Stimulated activated CD8-positive, alpha-beta memory T cell treated with anti-CD3 and anti-CD28 coated beads, Interleukin-15, amount 100 ng/mL, for 24 hours (primary cell): ENCODE data around the gene NAT9.
A peak's percentile ranks its signal among the peaks of the same experiment; 100 is the strongest.

Experiments
- DNase-seq: peaks from one replicate; pipeline ENCODE4 v3.0.0-alpha.2; 2020; ENCODE audit warnings: low read depth

NAT9 gene

DNA sequence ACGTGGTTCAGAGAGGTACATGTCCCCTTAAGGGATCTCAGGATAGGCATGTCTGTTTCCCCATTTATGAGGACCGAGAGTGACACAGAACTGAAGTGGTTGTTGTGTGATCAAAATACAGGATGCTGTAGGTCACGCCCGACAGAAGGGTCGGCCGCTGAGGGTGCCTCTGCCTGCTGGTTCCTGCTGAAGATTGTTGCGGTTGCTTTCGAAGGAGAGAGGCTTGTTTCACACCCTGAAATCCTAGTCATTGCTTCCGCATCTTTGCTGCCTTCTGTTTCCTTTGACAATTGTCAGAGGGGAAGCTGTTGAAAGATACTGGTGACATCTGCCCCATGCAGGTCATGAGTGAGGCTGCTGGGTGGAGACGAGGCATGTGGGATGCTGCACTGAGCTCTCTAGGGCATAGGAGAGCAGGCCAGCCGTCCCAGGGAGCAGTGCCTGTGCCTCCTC lies 3.8 kb upstream of the NAT9 start:
- DNase-seq, result no peak

DNA sequence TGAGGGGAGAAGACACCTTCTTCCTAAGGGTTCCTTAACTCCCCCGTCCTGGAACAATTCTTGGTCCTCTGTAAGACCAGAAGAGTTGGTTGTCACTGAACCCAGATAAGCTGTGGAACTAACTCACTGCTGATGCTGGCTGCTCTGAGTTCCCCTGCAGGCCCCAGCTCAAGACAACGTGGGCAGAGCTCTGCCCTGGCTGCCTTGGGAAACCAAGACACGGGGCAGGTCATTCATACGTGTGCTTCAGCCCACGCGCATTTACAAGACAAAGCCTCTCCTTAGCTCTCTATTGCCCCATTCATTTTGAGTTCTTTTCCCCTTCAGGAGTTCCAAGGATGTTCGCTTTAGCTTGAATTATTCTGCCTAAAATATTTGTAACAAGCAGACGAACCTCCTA lies 3.4 kb upstream of the NAT9 start:
- DNase-seq, result no peak

DNA sequence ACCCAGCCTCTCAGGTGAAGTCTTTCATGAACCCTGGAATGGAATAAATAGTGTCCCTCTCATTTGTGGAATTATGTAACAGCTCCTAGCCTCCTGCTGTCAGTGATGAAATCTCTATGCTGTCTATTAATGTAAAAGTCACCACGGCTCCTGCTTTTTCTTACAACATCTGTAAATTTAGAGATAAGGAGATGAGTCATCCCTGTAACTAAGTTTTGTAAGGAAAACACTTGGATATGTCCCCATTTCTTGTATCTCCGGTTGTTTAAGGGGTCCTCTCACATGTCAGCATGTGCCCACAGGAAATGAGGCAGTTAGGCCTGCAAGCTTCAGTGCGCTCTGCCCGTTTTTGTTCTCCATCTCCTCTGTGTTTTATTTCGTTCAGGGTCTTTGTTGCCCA lies 2.8 kb upstream of the NAT9 start:
- DNase-seq, result no peak

DNA sequence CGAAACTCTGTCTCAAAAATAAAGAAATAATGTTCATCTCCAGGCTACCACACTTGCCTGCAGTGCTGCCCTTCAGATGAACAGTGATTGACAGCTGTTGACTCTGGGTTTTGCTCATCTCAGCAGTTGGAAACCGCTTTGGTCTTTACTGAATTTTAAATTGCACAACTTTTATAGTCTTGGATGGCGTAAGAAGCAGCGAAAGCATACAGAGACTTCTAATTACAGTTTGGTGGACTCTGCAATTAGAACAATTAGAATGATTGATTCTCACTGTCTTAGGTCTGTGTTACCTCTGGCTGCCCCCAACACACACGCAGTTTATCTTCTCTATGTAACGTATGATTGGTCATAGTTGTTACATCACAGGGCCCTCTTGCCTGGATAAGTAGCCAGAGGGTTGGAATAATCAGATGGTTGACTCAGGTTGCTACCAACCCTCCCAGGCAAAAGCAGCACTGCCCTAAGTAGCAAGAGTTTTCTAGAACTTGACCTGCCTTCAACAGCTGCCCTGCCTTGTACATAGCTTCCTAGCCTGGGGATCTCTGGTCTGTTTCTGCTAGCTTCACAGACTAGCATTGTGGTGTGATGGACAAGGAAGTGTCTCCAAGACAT lies 1.9 kb upstream of the NAT9 start:
- DNase-seq, result no peak

DNA sequence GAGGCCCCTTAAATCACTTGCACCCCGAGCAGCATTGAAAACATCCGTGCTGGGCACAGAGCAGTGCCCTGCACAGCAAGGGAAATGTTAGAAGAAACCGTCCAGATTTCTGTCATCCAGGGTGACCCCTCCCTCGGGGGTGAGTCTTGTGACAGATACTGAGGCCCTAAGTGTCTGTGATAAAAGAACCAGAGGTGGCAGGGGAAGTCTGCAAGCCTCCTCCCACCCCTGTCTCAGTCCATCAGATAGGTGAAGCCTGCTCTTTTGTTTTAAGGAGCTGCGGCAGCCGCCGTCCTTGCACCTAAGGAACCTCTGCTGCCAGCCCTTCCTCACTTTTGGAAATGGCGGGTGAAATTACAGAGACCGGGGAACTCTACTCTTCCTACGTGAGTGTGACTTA lies 845 bp upstream of the NAT9 start:
- DNase-seq, result no peak

DNA sequence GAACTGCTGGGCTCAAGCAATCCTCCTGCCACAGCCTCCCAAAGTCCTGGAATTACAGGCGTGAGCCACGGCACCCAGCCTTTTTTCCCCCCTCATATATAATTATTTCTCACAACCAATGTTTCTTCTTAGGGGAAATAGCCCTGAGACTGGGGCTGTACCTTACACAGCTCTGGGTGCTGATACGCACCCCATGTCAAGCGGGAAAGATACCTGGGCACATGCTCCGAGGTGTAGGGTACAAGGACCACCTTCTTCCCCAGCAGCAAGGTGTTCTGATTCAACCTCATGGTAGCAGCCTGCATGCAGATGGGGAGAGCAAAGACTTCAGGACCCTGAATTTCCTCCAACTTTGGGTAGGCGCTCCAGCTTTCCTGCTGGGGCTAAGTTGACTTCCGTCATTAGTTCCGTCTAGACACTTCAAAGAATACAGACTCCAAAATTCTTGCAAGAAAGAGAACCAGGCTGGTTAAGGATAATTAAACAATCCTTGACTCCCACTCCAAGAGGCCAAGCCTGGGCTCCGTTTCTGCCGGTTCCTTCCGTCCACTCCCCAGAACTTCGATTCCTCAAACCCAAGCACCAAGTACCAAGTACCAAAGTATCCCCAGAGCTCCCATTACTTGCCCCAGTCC lies 619 bp downstream of the NAT9 start:
- DNase-seq, result no peak

DNA sequence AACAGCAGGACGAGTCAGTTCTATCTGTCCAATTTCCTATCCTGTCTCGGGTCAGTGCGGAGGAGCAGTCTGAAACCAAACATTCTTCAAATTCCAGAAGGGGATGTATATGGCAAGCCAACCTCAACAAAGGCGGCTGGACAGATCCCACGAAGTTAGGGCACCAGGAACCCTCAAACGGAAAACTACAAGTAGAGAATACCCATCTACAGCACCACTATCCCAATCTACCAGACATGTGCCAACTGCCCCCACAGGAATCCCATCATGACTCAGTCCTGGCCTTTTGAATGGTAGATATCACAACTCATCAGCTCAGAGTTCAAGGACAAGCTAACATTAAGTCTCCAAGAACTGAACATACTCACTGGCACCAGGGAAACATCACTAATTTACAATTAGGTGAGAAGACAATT lies 2.3 kb downstream of the NAT9 start:
- DNase-seq, result no peak

DNA sequence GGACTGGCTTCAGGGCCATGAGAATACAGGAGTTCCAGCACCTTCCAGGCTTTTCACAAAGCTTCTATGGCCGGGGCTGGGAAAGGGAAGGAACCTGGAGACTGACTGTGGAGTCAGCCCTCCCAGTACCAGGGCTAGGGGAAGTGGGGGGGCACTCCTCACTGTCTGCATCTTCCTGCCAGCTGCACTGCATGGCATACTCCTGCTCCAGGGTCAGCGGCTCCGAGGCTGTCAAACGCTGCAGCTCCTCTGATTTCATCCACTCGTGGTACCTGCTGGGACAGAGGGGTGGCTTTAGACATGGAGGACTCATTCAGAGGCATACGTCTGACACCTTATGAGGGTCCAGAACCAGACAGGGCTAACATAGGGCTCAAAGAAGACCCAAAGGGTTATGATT lies 2.7 kb downstream of the NAT9 start:
- DNase-seq, result no peak

DNA sequence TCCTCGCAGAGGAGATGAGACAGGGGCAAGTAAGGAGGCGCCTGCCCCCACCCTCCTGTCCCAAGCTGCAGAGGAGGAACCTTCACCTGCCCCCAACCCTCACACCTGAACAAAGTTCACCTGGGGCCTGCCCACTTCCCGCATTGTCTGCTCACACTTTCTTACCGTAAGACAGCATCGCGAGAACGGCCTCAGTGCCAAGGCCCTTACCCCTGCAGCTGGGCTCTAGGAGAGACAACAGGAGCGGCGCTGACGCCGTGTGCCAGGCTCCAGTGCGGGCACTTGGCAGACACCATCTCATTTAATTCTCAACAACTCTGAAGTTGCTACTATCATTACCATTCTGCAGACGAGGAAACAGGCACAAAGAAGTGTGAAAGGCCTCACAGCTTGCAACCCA lies 4.1 kb downstream of the NAT9 start:
- DNase-seq, result no peak

DNA sequence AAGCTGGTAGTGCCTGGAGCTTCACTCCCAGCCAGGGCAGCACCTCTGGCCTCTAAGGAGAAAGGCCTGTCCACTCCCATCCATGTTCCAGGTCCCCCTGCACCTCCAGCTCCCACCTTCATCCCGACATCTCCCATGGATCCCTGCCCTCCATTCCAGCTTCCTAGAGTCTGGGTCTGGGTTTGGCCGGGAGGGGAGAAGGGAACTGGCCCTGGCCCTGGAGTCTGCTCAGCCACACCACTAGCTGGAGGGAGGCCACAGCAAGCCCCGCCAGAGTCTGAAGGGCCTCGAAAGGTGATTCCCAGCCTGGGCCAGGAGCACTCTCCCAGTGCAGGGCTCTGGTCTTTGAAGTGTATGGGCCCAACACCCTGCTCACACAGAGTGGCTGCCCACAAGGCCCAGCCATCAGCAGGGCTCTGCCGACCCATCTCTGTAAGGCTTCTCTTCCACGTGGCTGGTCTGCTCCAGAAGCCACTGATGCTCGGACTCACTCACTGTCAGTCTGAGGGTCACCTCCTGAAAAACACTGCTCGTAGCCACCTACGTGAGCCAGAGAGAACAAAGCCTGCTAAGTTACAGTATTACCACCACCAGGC lies 4.7 kb downstream of the NAT9 start:
- DNase-seq, result no peak

DNA sequence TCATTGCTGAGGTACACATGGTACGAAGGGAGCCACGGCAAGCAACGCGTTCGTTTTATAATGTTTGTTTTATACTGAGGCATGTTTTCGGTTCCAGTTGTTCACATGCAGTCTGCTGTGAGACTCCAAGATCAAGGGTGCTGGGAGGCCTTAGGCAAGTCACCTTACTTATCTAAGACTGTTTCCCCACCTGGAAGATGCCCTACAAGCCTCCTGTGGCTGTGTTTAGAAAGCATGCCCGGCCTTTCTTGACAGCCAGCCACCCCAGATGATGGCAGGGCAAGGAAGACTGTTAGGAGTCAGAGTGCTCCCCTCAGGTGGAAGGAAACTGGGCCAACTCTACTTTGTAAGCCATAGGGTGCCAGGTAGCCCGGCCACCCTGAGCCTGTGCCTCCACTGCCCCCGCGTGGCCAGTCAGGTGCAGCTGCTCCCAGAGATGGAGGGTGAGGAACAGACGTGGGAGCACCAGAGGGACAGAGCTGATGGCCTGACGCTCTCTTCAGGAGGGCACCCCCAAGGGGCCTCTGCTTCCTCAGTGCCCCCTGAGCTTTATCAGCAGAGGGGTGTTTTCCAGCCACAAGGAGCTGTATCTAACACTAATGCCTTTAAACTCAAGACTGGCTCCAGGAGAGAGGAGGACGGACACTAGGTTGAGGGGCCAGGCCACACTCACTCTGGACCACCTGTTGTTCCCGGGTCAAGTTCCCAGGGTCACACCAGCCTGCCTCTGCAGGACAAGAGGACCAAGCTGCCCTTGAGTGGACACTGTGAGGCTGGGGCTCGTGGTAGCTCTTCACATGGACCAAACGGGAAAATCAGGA lies 5.4 kb downstream of the NAT9 start:
- DNase-seq, result peak; percentile 40

DNA sequence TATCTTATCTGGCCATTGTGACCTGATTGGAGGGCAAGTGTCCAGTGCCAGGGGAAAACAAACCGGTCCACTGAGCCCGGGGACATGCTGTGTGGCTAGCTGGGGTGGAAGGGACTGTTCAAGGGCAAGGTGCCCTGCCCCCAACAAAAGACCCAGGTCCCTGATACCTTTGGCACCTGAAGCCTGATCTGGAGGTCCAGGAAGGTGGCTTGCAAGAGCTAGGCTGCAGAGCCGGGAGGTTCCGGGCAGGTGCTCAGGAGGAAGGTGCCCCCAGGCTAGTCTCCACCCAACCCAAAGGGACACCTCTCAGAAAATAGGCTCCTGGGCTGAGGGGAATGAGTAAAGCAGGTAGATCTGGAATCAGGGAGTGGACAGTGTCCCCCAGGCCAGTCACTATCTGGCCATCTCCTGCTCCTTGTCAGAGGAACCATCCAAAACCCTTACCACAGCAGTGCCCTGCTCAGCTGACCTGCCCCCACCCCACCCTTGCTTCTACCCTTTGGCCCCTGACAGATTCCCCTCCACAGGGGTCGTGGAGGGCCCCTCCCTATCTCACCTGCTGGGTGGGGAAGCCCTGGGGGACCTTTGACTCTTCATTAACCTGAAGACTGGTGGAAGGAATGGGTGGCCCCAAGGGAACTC lies 6.2 kb downstream of the NAT9 start:
- no peak for DNase-seq

DNA sequence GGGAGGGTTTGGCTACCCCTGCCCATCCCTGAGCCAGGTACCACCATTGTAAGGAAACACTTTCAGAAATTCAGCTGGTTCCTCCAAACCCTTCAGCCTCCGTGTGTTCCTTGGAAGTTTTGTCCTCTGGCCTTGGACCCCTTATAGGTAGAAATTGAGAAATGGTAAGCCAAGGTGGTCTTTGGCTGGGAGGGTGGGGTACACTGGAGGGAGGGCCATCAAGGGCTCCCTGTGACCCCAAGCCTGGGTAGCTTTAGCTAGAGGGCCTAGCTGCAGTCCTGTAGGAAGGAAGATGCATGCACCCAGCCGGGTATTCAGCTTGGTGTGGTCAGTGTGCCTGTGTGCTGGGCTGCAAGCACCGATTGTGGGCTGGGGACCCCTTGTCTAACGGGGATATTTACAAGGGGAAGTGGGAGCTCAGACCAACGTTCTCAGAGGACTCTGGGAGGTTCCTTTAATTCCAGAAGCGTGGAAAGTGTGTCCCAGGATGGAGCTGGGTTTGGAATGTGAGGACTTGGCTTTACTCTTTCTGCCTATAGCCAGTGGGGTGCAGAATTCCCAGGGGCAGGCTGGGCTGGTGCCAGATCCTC lies 6.8 kb downstream of the NAT9 start:
- DNase-seq, result no peak

DNA sequence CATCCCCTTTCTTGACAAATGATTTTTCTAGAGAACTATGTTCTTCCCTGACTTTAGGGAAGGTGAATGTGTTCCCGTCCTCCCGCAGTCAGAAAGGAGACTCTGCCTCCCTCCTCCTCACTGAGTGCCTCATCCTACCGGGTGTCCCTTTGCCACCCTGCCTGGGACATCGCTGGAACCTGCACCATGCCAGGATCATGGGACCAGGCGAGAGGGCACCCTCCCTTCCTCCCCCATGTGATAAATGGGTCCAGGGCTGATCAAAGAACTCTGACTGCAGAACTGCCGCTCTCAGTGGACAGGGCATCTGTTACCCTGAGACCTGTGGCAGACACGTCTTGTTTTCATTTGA lies 7.4 kb downstream of the NAT9 start:
- DNase-seq, result no peak

DNA sequence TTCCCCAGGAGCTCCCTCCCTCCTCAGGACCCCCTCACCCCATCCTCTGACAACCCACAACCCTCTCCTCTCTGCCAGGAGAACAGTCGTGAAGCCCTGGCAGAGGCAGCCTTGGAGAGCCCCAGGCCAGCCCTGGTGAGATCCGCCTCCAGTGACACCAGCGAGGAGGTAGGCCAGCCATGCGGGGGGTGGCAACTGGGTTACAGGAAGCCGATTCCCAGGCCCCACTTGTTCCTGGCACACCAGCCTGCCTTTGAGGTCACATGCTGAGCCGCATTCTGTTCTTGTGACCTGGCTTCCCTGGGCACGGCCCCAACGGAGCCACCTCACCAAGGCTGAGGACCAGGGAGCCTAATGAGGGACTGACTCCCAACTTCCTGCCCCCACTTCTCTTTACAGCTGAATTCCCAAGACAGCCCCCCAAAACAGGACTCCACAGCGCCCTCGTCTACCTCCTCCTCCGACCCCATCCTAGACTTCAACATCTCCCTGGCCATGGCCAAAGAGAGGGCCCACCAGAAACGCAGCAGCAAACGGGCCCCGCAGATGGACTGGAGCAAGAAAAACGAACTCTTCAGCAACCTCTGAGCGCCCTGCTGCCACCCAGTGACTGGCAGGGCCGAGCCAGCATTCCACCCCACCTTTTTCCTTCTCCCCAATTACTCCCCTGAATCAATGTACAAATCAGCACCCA lies 7.9 kb downstream of the NAT9 start:
- DNase-seq, result no peak

DNA sequence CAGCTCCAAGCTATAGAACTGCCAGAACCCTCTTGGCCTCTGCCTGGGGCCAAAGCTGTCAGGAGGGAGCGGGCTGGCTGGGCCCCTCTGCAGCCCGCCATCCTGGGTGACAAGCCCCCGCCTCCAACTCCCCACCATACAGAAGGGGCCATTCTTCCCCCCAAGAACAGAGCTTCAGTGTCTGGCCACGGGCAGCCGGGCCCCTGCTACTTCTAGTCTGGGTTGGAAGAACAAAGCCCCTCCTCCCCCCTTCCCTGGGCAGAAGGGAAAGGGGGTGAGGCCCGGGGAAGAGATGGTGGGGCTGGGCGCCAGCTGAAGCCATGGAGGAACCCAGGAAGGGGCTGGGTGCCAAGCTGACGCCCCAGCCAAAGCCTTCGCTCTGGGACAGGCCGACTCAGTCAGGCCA lies 9.0 kb downstream of the NAT9 start:
- DNase-seq, result no peak

DNA sequence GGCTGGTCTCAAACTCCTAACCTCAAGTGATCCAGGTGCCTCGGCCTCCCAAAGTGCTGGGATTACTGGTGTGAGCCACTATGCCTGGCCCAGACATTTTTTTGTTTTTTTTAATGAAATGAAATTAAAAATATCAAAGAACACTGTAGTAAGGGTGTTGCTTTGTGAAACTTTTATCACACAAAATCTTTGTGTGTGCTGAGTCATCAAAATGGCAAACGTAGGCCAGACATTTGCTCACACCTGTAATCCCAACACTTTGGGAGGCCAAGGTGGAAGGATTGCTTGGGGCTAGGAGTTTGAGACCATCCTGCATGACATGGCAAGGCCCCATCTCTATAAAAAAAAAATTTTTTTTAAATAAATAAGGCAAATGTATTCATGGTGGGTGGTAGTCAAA lies 9.7 kb downstream of the NAT9 start:
- no peak for DNase-seq

DNA sequence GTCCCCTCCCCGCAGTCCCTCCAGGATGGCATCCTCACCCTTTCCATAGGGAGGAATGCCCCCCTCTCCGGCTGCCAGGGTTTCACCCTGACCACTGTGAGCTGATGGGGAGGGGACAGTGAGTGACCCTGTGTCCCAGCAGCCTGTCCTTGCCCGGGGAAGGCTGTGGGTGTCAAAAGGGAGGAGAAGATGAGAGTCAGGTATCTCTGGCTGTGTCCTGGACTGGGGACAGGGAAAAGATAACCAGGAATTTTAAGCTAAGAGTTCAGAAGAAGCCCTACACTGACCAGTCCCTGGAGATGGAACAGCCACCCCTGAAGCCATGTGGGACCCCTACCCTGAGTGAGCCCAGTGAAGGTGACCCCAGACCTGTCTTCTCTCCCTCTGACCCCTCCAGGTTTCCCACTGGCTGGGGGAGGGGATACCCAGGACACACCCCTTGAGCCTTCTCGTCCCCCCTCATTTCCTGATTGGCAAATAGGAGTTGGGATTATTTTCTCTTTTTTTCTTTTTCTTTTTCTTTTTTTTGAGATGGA lies 11.3 kb downstream of the NAT9 start:
- DNase-seq, result no peak

DNA sequence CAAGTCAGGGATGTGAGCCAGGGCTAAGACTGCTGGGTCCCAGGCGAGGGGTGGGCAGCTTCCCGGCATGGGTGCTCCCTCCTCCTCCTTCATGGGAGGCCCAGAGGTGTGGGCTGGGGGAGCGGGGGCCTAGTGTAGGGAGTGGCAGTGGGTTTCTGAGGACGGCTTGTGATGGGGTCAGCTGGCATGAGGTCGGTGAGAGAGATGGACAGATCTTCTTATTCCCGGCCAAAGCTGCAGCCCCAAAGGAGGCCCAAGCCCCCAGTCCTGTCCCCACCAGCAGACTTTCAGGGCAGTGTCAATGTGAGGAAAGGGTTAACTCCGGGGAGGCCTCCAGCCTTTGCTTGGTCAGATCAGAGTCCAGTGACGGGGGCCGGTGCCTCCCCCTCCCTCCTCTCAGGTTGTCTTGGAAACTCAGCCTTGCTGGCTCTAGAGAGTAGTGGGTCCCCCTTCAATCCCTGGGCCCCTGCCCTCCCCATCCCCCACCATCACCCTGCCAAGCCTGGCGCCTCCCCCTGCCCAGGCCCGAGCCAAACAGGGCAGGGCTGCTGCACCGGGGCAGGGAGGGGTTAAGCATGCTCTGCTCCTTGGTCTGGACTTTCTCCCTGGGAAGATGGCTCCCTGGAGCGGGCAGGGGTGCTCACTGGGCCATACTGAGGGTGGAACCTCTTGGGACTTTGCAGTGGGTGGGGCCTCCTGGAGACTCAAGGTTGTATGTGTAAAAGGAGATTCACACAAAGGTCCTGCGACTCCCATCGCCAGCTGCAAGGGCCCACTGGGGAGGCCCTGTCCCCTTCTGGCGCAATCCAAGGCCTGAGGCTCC lies 12.4 kb downstream of the NAT9 start:
- DNase-seq, result no peak

DNA sequence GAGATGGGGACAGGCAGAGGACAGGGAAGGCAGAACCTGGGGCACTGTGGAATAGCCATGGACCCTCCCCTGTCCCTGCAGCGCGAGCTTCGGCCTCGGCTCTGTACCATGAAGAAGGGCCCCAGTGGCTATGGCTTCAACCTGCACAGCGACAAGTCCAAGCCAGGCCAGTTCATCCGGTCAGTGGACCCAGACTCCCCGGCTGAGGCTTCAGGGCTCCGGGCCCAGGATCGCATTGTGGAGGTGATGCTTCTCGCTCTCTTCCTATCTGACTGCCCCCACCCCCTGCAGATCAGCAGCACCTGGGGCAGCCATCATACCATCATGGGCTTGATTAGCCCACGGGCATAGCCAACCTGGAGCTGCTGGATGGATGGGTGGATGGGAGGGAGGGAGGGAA lies 14.2 kb downstream of the NAT9 start:
- no peak for DNase-seq
